Upper lobe of right lung (tissue), 1 donor: ENCODE data around the gene LMAN2L. TPM values are rescaled to one million over a fixed set of nuclear protein-coding genes. Genes with fewer than 3 reads are reported as not detected.
A peak's percentile ranks its signal among the peaks of the same experiment; 100 is the strongest.

ENCODE experiments used
- ATAC-seq: fragments of 200-7000 bp; cut with Tn5 transposase; one replicate; pipeline ENCODE4 v1.9.1; 2020; ENCODE audit warnings: mild to moderate bottlenecking, moderate library complexity
- DNase-seq: peaks from one replicate; pipeline ENCODE4 v3.0.0-alpha.2; 2020
- H3K27ac ChIP-seq: fragments of 200-600 bp; one replicate; pipeline ENCODE4 v1.8.0; 2022
- H3K27me3 ChIP-seq: fragments of 200-600 bp; one replicate; pipeline ENCODE4 v1.8.0; 2022; ENCODE audit warnings: mild to moderate bottlenecking
- H3K36me3 ChIP-seq: fragments of 200-600 bp; one replicate; pipeline ENCODE4 v1.8.0; 2022
- H3K4me1 ChIP-seq: fragments of 200-600 bp; one replicate; pipeline ENCODE4 v1.8.0; 2022
- H3K4me3 ChIP-seq: fragments of 200-600 bp; one replicate; pipeline ENCODE4 v1.8.0; 2022; ENCODE audit warnings: mild to moderate bottlenecking
- H3K9me3 ChIP-seq: fragments of 200-600 bp; one replicate; pipeline ENCODE4 v1.8.0; 2022
- CTCF ChIP-seq: fragments of 200-600 bp; IDR thresholded peaks from one replicate; pipeline ENCODE4 v1.8.0; 2022; ENCODE audit warnings: antibody characterized with exemption
- intact Hi-C: fragments of 100-400 bp; cut with DNase I; formaldehyde crosslinking; loops from one replicate; pipeline ENCODE4 v1.11.0; 2022
- total RNA-seq: library from RNA; stranded (reverse); fragmentation: NEBNext Ultra II Directional; extraction: Animal tissue kit (Norgen Biotek cat#: 25700); gene quantifications from one replicate; pipeline ENCODE4 v1.2.1, GENCODE V29; 2021
- donor health status: DM: no; HTN: yes; CAD: no; lungs with severe emphysema.

Gene LMAN2L
- total RNA-seq, 1 donor from 2014 or later, result 16.5 TPM

GRCh38 chr2:96747061-96747617, 7.3 kb upstream of the LMAN2L start:
- no peaks in the 10 kb centered on the region for H3K27me3 ChIP-seq
- no peak overlapping the region for H3K27ac ChIP-seq
- no peak for ATAC-seq
- H3K4me1 ChIP-seq, result no peaks in the 10 kb centered on the region
- DNase-seq, result no peak
- no peak overlapping the region for H3K4me3 ChIP-seq
- intact Hi-C loops, result no loop called here
- TF ChIP-seq CTCF, result no peak
- no peaks in the 10 kb centered on the region for H3K9me3 ChIP-seq
- H3K36me3 ChIP-seq, result no peaks in the 10 kb centered on the region

GRCh38 chr2:96739076-96739632, 710 bp downstream of the LMAN2L start:
- intact Hi-C loops, result no loop called here
- Histone ChIP-seq H3K36me3 (peaks cover 21% of the 10 kb centered on the region), H3K27me3 (no peaks in the 10 kb centered on the region), H3K4me3 (peak overlapping the region; percentile 88), H3K27ac (peak overlapping the region; percentile 84), H3K4me1 (peaks cover 25% of the 10 kb centered on the region), H3K9me3 (no peaks in the 10 kb centered on the region)
- TF ChIP-seq CTCF, result no peak
- DNase-seq (no peak), ATAC-seq (no peak)

GRCh38 chr2:96737831-96738230, 2.0 kb downstream of the LMAN2L start:
- intact Hi-C loops, result no loop called here
- no peak for TF ChIP-seq CTCF
- H3K4me1 ChIP-seq, result peaks cover 25% of the 10 kb centered on the region

GRCh38 chr2:96737251-96737650, 2.6 kb downstream of the LMAN2L start:
- H3K27me3 ChIP-seq, result no peaks in the 10 kb centered on the region
- DNase-seq (no peak), ATAC-seq (no peak)

More at GRCh38 chr2:96737831-96738230, 2.0 kb downstream of the LMAN2L start:
- Histone ChIP-seq H3K27ac (no peak overlapping the region), H3K4me3 (no peak overlapping the region), H3K36me3 (peaks cover 35% of the 10 kb centered on the region), H3K9me3 (no peaks in the 10 kb centered on the region), H3K27me3 (no peaks in the 10 kb centered on the region)
- DNase-seq (no peak), ATAC-seq (no peak)

GRCh38 chr2:96734880-96735583, 4.8 kb downstream of the LMAN2L start:
- Histone ChIP-seq H3K27ac (peak overlapping the region; percentile 15), H3K36me3 (peaks cover 63% of the 10 kb centered on the region)
- intact Hi-C loops, result no loop called here

More at GRCh38 chr2:96737251-96737650, 2.6 kb downstream of the LMAN2L start:
- Histone ChIP-seq H3K27ac (no peak overlapping the region), H3K4me3 (no peak overlapping the region), H3K9me3 (no peaks in the 10 kb centered on the region), H3K4me1 (peaks cover 25% of the 10 kb centered on the region), H3K36me3 (peaks cover 40% of the 10 kb centered on the region)
- no peak for TF ChIP-seq CTCF
- intact Hi-C loops, result no loop called here

More at GRCh38 chr2:96734880-96735583, 4.8 kb downstream of the LMAN2L start:
- no peak overlapping the region for H3K4me3 ChIP-seq
- no peaks in the 10 kb centered on the region for H3K27me3 ChIP-seq
- DNase-seq, result no peak
- H3K9me3 ChIP-seq, result no peaks in the 10 kb centered on the region
- no peak for ATAC-seq
- H3K4me1 ChIP-seq, result peaks cover 25% of the 10 kb centered on the region
- TF ChIP-seq CTCF, result no peak
